Brain microvascular endothelial cell (primary cell): ENCODE results near the gene USP2.

Experiments
- DNase-seq: peaks from one replicate; pipeline ENCODE4 v3.0.0-alpha.2; 2020
- H3K27ac ChIP-seq: fragments of 250-450 bp; sonication (Bioruptor Pico); 2 replicates; pipeline ENCODE4 v1.5.1; 2020; ENCODE audit warnings: mild to moderate bottlenecking, moderate library complexity
- H3K27me3 ChIP-seq: fragments of 250-450 bp; sonication (Bioruptor Pico); replicated peaks from 2 replicates; pipeline ENCODE4 v1.5.1; 2020; ENCODE audit warnings: mild to moderate bottlenecking
- H3K36me3 ChIP-seq: fragments of 250-450 bp; sonication (Bioruptor Pico); replicated peaks from 2 replicates; pipeline ENCODE4 v1.5.1; 2020; ENCODE audit warnings: mild to moderate bottlenecking
- H3K4me3 ChIP-seq: 2 replicates; pipeline ENCODE4 v1.5.1; 2011; ENCODE audit warnings: low read depth, mild to moderate bottlenecking, control low read depth, low read length, moderate library complexity
- in situ Hi-C: cut with HindIII; loops from 2 replicates; pipeline ENCODE4 v1.10.0; 2017; ENCODE audit warnings: low sequenced_read_pairs, low pct_ligation_motif_present
- TF ChIP-seq, protein P1 (sequence below): IDR thresholded peaks from 2 replicates; pipeline ENCODE4 v1.5.1; 2011; ENCODE audit warnings: low read depth, mild to moderate bottlenecking, moderate library complexity, low read length, control low read depth, inconsistent platforms; ENCODE audit errors: missing control alignments

Gene USP2

GRCh38 chr11:119309953-119310681, 71.4 kb downstream of the USP2 start:
- DNase-seq: no peak
- H3K36me3 ChIP-seq: peaks cover 5% of the 10 kb centered on the region
- H3K27ac ChIP-seq: no peak overlapping the region
- TF ChIP-seq, protein P1, sequence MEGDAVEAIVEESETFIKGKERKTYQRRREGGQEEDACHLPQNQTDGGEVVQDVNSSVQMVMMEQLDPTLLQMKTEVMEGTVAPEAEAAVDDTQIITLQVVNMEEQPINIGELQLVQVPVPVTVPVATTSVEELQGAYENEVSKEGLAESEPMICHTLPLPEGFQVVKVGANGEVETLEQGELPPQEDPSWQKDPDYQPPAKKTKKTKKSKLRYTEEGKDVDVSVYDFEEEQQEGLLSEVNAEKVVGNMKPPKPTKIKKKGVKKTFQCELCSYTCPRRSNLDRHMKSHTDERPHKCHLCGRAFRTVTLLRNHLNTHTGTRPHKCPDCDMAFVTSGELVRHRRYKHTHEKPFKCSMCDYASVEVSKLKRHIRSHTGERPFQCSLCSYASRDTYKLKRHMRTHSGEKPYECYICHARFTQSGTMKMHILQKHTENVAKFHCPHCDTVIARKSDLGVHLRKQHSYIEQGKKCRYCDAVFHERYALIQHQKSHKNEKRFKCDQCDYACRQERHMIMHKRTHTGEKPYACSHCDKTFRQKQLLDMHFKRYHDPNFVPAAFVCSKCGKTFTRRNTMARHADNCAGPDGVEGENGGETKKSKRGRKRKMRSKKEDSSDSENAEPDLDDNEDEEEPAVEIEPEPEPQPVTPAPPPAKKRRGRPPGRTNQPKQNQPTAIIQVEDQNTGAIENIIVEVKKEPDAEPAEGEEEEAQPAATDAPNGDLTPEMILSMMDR: no peak
- H3K27me3 ChIP-seq: no peaks in the 10 kb centered on the region
- in situ Hi-C loops: no loop called here
- no peak overlapping the region for H3K4me3 ChIP-seq

- Histone ChIP-seq H3K4me3 (no peak overlapping the region), H3K27ac (no peak overlapping the region), H3K36me3 (peaks cover 5% of the 10 kb centered on the region), H3K27me3 (no peaks in the 10 kb centered on the region)
- TF ChIP-seq, protein P1: no peak
- no peak for DNase-seq
- in situ Hi-C loops: no loop called here
These were observed 72.1 kb downstream of the USP2 start for GRCh38 chr11:119309411-119309810.

- Histone ChIP-seq H3K36me3 (peaks cover 13% of the 10 kb centered on the region), H3K27ac (no peak overlapping the region), H3K27me3 (no peaks in the 10 kb centered on the region), H3K4me3 (no peak overlapping the region)
- TF ChIP-seq, protein P1: no peak
- in situ Hi-C loops: no loop called here
- no peak for DNase-seq
These were observed 73.5 kb downstream of the USP2 start for GRCh38 chr11:119307974-119308373.

- no peak overlapping the region for H3K4me3 ChIP-seq
- H3K27me3 ChIP-seq: no peaks in the 10 kb centered on the region
- H3K36me3 ChIP-seq: peaks cover 17% of the 10 kb centered on the region
- H3K27ac ChIP-seq: no peak overlapping the region
- no peak for DNase-seq
- TF ChIP-seq, protein P1: peak; percentile 44
- in situ Hi-C loops: no loop called here
These were observed 74.3 kb downstream of the USP2 start for GRCh38 chr11:119307219-119307618.

DNA sequence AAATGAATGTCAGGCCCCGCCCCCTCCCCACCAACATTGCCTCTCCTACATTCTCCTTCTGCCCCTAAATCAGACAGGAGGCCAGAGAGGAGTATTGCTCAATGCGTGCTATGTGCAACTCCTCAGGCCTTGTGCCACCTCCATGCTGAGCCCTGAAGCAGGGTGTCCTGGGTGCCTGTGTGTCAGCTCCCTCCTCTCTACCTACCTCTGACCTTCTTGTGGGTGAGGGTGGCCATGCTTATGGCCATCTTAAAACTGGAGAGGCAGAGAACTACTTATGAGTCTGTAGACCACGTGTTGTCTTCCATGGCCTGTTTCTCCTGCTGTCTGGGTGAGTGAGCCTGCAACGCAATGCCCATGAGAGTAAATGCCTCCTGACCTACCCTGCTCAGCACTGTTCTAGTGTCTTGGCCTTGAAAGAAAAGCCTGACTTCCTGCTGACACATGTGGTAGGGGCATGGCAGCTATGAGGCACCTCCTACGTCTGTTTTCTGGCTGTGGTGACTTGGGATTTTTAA, 75.1 kb downstream of the USP2 start:
- TF ChIP-seq, protein P1: no peak
- H3K27me3 ChIP-seq: no peaks in the 10 kb centered on the region
- no peak overlapping the region for H3K4me3 ChIP-seq
- in situ Hi-C loops: no loop called here
- H3K27ac ChIP-seq: no peak overlapping the region
- peak; percentile 30 for DNase-seq
- peaks cover 18% of the 10 kb centered on the region for H3K36me3 ChIP-seq
